GM18861 (cell line): Measurements from ENCODE around the gene CXorf38.

ENCODE experiments used
- ATAC-seq: cut with Tn5 transposase; IDR thresholded peaks from one replicate; pipeline ENCODE4 v1.9.1; 2021; ENCODE audit not compliant: unreplicated experiment

Gene CXorf38

GRCh38 chrX:40647307-40648197 is at the start of gene CXorf38:
CXorf38 (minus strand) TSS chrX:40647561; CDS start chrX:40647520, 41 bp downstream.
- ATAC-seq, result peak; percentile 70

- no peak for ATAC-seq
These were observed 47.4 kb upstream of the CXorf38 start for GRCh38 chrX:40694802-40695201.

GRCh38 chrX:40688929-40689328 is 41.6 kb upstream of the CXorf38 start:
- no peak for ATAC-seq

GRCh38 chrX:40687169-40687568 is 39.8 kb upstream of the CXorf38 start:
- no peak for ATAC-seq

GRCh38 chrX:40685362-40685918 is 38.1 kb upstream of the CXorf38 start:
- no peak for ATAC-seq

- no peak for ATAC-seq
These were observed 36.7 kb upstream of the CXorf38 start for GRCh38 chrX:40684092-40684491.

- ATAC-seq, result no peak
These were observed 35.9 kb upstream of the CXorf38 start for GRCh38 chrX:40683245-40683644.

- ATAC-seq, result no peak
These were observed 23.8 kb upstream of the CXorf38 start for GRCh38 chrX:40671126-40671525.

GRCh38 chrX:40663880-40664630 is 16.7 kb upstream of the CXorf38 start:
- ATAC-seq, result no peak

GRCh38 chrX:40663078-40663740 is 15.8 kb upstream of the CXorf38 start:
- ATAC-seq, result no peak

- ATAC-seq, result no peak
These were observed 14.1 kb upstream of the CXorf38 start for GRCh38 chrX:40661489-40661888.

- ATAC-seq, result no peak
These were observed 13.0 kb upstream of the CXorf38 start for GRCh38 chrX:40660381-40660780.

GRCh38 chrX:40653535-40653934 is 6.2 kb upstream of the CXorf38 start:
- no peak for ATAC-seq

- ATAC-seq, result no peak
These were observed 5.3 kb upstream of the CXorf38 start for GRCh38 chrX:40652664-40653063.

GRCh38 chrX:40651620-40652223 is 4.4 kb upstream of the CXorf38 start:
- no peak for ATAC-seq

GRCh38 chrX:40646489-40647306 is 663 bp downstream of the CXorf38 start:
- ATAC-seq, result no peak

GRCh38 chrX:40644821-40645358 is 2.5 kb downstream of the CXorf38 start:
- peak; percentile 29 for ATAC-seq

GRCh38 chrX:40644176-40644575 is 3.2 kb downstream of the CXorf38 start:
- ATAC-seq, result no peak

- ATAC-seq, result no peak
These were observed 9.7 kb downstream of the CXorf38 start for GRCh38 chrX:40637687-40638086.

GRCh38 chrX:40632199-40632598 is 15.2 kb downstream of the CXorf38 start:
- no peak for ATAC-seq
